H9 (cell line): Measurements from ENCODE around the gene ADAT3. TPM values are rescaled to one million over a fixed set of nuclear protein-coding genes. Genes with fewer than 3 reads are reported as not detected.

Experiments
- DNase-seq: peaks from one replicate; pipeline ENCODE4 v3.0.0-alpha.2; 2017
- H2AFZ ChIP-seq: one replicate; pipeline ENCODE4 v1.6.1; 2013; ENCODE audit warnings: mild to moderate bottlenecking, low read length, control low read depth, moderate library complexity
- H2AK5ac ChIP-seq: 2 replicates; pipeline ENCODE4 v1.6.1; 2013; ENCODE audit warnings: low read length, control low read depth, mixed read lengths; ENCODE audit not compliant: insufficient read length
- H2BK120ac ChIP-seq: one replicate; pipeline ENCODE4 v1.6.1; 2013; ENCODE audit warnings: low read depth, mild to moderate bottlenecking, low read length, control low read depth, inconsistent platforms; ENCODE audit not compliant: poor library complexity, severe bottlenecking
- H2BK12ac ChIP-seq: 2 replicates; pipeline ENCODE4 v1.6.1; 2013; ENCODE audit warnings: low read length, control low read depth, mixed read lengths, low read depth; ENCODE audit not compliant: insufficient read length
- H2BK15ac ChIP-seq: 2 replicates; pipeline ENCODE4 v1.6.1; 2013; ENCODE audit warnings: low read depth, low read length, control low read depth
- H2BK20ac ChIP-seq: one replicate; pipeline ENCODE4 v1.6.1; 2013; ENCODE audit warnings: low read depth, mild to moderate bottlenecking, low read length, control low read depth, inconsistent platforms; ENCODE audit not compliant: poor library complexity, severe bottlenecking
- H2BK5ac ChIP-seq: 2 replicates; pipeline ENCODE4 v1.6.1; 2013; ENCODE audit warnings: low read length, control low read depth, mixed read lengths; ENCODE audit not compliant: insufficient read length
- H3K14ac ChIP-seq: 2 replicates; pipeline ENCODE4 v1.6.1; 2013; ENCODE audit warnings: low read length, control low read depth; ENCODE audit not compliant: insufficient read depth
- H3K18ac ChIP-seq: 2 replicates; pipeline ENCODE4 v1.6.1; 2013; ENCODE audit warnings: low read depth, mild to moderate bottlenecking, mixed read lengths, low read length, control low read depth; ENCODE audit not compliant: insufficient read length
- H3K23ac ChIP-seq: 2 replicates; pipeline ENCODE4 v1.6.1; 2013; ENCODE audit warnings: low read length, control low read depth, mixed read lengths, low read depth; ENCODE audit not compliant: insufficient read length
- H3K23me2 ChIP-seq: 2 replicates; pipeline ENCODE4 v1.6.1; 2013; ENCODE audit warnings: low read depth, mild to moderate bottlenecking, mixed read lengths, low read length, control low read depth; ENCODE audit not compliant: insufficient read length, poor library complexity, severe bottlenecking
- H3K27ac ChIP-seq: 2 replicates; pipeline ENCODE4 v1.5.1; 2013; ENCODE audit warnings: low read length, control low read depth, mixed read lengths, low read depth; ENCODE audit not compliant: insufficient read length
- H3K27me3 ChIP-seq: 2 replicates; pipeline ENCODE4 v1.6.1; 2013; ENCODE audit warnings: low read length, control low read depth, inconsistent platforms; ENCODE audit not compliant: insufficient read depth
- H3K4ac ChIP-seq: 2 replicates; pipeline ENCODE4 v1.6.1; 2013; ENCODE audit warnings: low read depth, mild to moderate bottlenecking, control low read depth, inconsistent platforms, low read length, moderate library complexity
- H3K4me1 ChIP-seq: 2 replicates; pipeline ENCODE4 v1.6.1; 2013; ENCODE audit warnings: low read length, control low read depth, inconsistent platforms; ENCODE audit not compliant: insufficient read depth
- H3K4me2 ChIP-seq: 2 replicates; pipeline ENCODE4 v1.6.1; 2013; ENCODE audit warnings: low read length, control low read depth, mixed read lengths; ENCODE audit not compliant: insufficient read length, insufficient read depth
- H3K56ac ChIP-seq: 2 replicates; pipeline ENCODE4 v1.6.1; 2013; ENCODE audit warnings: low read depth, mild to moderate bottlenecking, mixed read lengths, low read length, control low read depth; ENCODE audit not compliant: insufficient read length
- H3K79me1 ChIP-seq: 2 replicates; pipeline ENCODE4 v1.6.1; 2013; ENCODE audit warnings: low read depth, mild to moderate bottlenecking, moderate library complexity, low read length, control low read depth, inconsistent platforms; ENCODE audit not compliant: insufficient read depth, poor library complexity, severe bottlenecking
- H3K79me2 ChIP-seq: 2 replicates; pipeline ENCODE4 v1.6.1; 2013; ENCODE audit warnings: low read length, control low read depth, inconsistent platforms; ENCODE audit not compliant: insufficient read depth
- H3K9ac ChIP-seq: 2 replicates; pipeline ENCODE4 v1.6.1; 2013; ENCODE audit warnings: low read length, control low read depth, mixed read lengths; ENCODE audit not compliant: insufficient read length; ENCODE audit errors: extremely low read depth
- H3K9me3 ChIP-seq: one replicate; pipeline ENCODE4 v1.6.1; 2013; ENCODE audit warnings: low read depth, low read length, inconsistent platforms; ENCODE audit not compliant: control insufficient read depth
- H3T11ph ChIP-seq: one replicate; pipeline ENCODE4 v1.6.1; 2013; ENCODE audit warnings: mild to moderate bottlenecking, low read length, control low read depth, inconsistent platforms
- H4K20me1 ChIP-seq: one replicate; pipeline ENCODE4 v1.6.1; 2013; ENCODE audit not compliant: control insufficient read depth, insufficient read length, insufficient read depth
- H4K5ac ChIP-seq: 2 replicates; pipeline ENCODE4 v1.6.1; 2013; ENCODE audit warnings: low read depth, mild to moderate bottlenecking, mixed read lengths, low read length, control low read depth; ENCODE audit not compliant: insufficient read length
- H4K8ac ChIP-seq: replicated peaks from 2 replicates; pipeline ENCODE4 v1.6.1; 2013; ENCODE audit warnings: low read length, control low read depth, mixed read lengths, low read depth; ENCODE audit not compliant: insufficient read length
- H4K91ac ChIP-seq: 2 replicates; pipeline ENCODE4 v1.6.1; 2013; ENCODE audit warnings: low read depth, mild to moderate bottlenecking, moderate library complexity, mixed read lengths, low read length, control low read depth; ENCODE audit not compliant: insufficient read length
- H3K27ac Mint-ChIP-seq, 3 experiments: 2 replicates in 2 of 3; 3 replicates in 1 of 3; pipeline ENCODE4 v1.8.0; 2020 to 2021; ENCODE audit warnings: mixed read lengths in 3 of 3, mild to moderate bottlenecking in 1 of 3, moderate library complexity in 1 of 3
- H3K27me3 Mint-ChIP-seq: 2 replicates; pipeline ENCODE4 v1.8.0; 2021; ENCODE audit warnings: low read depth, mild to moderate bottlenecking, moderate library complexity, mixed read lengths
- H3K36me3 Mint-ChIP-seq, 3 experiments: 2 replicates in 2 of 3; 3 replicates in 1 of 3; pipeline ENCODE4 v1.8.0; 2020 to 2021; ENCODE audit warnings: low read depth in 3 of 3, mixed read lengths in 3 of 3; ENCODE audit not compliant: insufficient read depth in 1 of 3
- H3K4me1 Mint-ChIP-seq, 2 experiments: 2 replicates each; pipeline ENCODE4 v1.8.0; 2020; ENCODE audit warnings: mixed read lengths in 2 of 2
- H3K4me3 Mint-ChIP-seq, 2 experiments: 2 replicates in 1 of 2; 3 replicates in 1 of 2; pipeline ENCODE4 v1.8.0; 2020 to 2021; ENCODE audit warnings: mild to moderate bottlenecking in 2 of 2, mixed read lengths in 2 of 2, moderate library complexity in 1 of 2
- H3K9me3 Mint-ChIP-seq, 2 experiments: 2 replicates in 1 of 2; 3 replicates in 1 of 2; pipeline ENCODE4 v1.8.0; 2020; ENCODE audit warnings: mild to moderate bottlenecking in 2 of 2, mixed read lengths in 2 of 2, moderate library complexity in 1 of 2
- WGBS: extraction: QIAGEN DNeasy Blood & Tissue Kit; methylation state at CpG from one replicate; pipeline ENCODE4 v1.1.7; 2013; ENCODE audit warnings: missing lambda C conversion rate, low lambda C conversion rate, mixed read lengths; ENCODE audit not compliant: insufficient read length; ENCODE audit errors: extremely low coverage; 5-methylcytosine and 5-hydroxymethylcytosine counted together
- total RNA-seq: library from RNA; stranded (reverse); gene quantifications from 2 replicates; pipeline ENCODE4 v1.2.1, GENCODE V29; 2021
- TF ChIP-seq, protein P1 (sequence below): fragments of 200-600 bp; sonication (generic); conservative IDR thresholded peaks from 3 replicates; pipeline ENCODE4 v1.8.0; 2021; ENCODE audit warnings: antibody characterized with exemption, mild to moderate bottlenecking

The ADAT3 gene
- total RNA-seq, 1 experiment from 2014 or later = 12.2 TPM

DNA sequence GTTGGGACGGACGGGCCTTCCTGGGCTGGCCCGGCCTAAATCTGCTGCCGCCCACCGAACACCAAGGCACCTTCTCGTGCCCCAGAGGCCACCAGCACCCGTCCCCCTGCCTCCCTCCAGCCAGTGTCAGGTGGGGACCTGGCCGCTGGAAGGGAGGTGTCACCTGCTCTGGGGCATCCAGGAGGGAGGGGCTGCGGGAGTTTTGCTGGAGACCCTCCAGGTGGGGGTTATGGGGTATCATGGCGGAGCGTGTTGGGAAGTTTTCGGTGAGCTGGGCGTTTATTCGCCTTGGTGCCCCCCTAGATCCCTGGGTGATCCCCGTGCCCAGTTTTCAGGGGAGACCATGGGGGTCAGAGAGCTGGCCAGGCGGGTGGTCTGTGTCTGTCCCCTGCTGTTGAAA is 45.4 kb downstream of the ADAT3 start:
- peaks cover 7 to 13% of the 10 kb centered on the region in 2 experiments for H3K4me1 Mint-ChIP-seq
- Histone ChIP-seq H3K4me1 (no peaks in the 10 kb centered on the region), H4K20me1 (no peaks in the 10 kb centered on the region), H3K79me1 (peaks cover 12% of the 10 kb centered on the region), H3K23ac (no peak overlapping the region), H3K4ac (no peak overlapping the region), H2BK20ac (no peak overlapping the region), H3K56ac (no peak overlapping the region), H3K18ac (no peak overlapping the region), H3K27me3 (no peaks in the 10 kb centered on the region), H3T11ph (no peak overlapping the region), H2AFZ (no peak overlapping the region), H2AK5ac (no peak overlapping the region), H3K9me3 (no peaks in the 10 kb centered on the region), H2BK15ac (no peak overlapping the region), H2BK120ac (no peak overlapping the region), H2BK12ac (no peak overlapping the region), H3K9ac (no peak overlapping the region), H3K79me2 (peaks cover 44% of the 10 kb centered on the region), H4K5ac (no peak overlapping the region), H4K8ac (no peak overlapping the region), H3K4me2 (no peak overlapping the region), H4K91ac (no peak overlapping the region), H2BK5ac (no peak overlapping the region), H3K27ac (no peak overlapping the region), H3K23me2 (peaks cover 2% of the 10 kb centered on the region), H3K14ac (no peak overlapping the region; the same call in 1 of the 2 replicates)
- no peak for DNase-seq
- H3K27me3 Mint-ChIP-seq = no peaks in the 10 kb centered on the region
- WGBS = no CpG with 5 or more reads among the region's 16 CpGs
- peaks cover 16 to 28% (median 20%) of the 10 kb centered on the region in 3 experiments; a peak in 6 of 7 replicates for H3K36me3 Mint-ChIP-seq
- H3K27ac Mint-ChIP-seq = no peak overlapping the region
- H3K9me3 Mint-ChIP-seq = no peaks in the 10 kb centered on the region
- TF ChIP-seq, protein P1, sequence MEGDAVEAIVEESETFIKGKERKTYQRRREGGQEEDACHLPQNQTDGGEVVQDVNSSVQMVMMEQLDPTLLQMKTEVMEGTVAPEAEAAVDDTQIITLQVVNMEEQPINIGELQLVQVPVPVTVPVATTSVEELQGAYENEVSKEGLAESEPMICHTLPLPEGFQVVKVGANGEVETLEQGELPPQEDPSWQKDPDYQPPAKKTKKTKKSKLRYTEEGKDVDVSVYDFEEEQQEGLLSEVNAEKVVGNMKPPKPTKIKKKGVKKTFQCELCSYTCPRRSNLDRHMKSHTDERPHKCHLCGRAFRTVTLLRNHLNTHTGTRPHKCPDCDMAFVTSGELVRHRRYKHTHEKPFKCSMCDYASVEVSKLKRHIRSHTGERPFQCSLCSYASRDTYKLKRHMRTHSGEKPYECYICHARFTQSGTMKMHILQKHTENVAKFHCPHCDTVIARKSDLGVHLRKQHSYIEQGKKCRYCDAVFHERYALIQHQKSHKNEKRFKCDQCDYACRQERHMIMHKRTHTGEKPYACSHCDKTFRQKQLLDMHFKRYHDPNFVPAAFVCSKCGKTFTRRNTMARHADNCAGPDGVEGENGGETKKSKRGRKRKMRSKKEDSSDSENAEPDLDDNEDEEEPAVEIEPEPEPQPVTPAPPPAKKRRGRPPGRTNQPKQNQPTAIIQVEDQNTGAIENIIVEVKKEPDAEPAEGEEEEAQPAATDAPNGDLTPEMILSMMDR = no peak
- no peak overlapping the region for H3K4me3 Mint-ChIP-seq
